Keratinocyte (primary cell): ENCODE results near the gene RNF141. TPM values are rescaled to one million over a fixed set of nuclear protein-coding genes. Genes with fewer than 3 reads are reported as not detected.

ENCODE experiments used
- DNase-seq: peaks from one replicate; pipeline ENCODE4 v3.0.0-alpha.2; 2011; ENCODE audit warnings: low read depth, missing footprints, low spot score
- FAIRE-seq: peaks from 2 replicates; lab custom pipeline; 2011; peaks lifted over from hg19 to GRCh38; lab: Jason Lieb, UNC
- H2AFZ ChIP-seq: 2 replicates; pipeline ENCODE4 v1.6.0; 2012; ENCODE audit warnings: low read length, control low read depth, inconsistent platforms; ENCODE audit not compliant: control insufficient read depth
- H3K27ac ChIP-seq: 2 replicates; pipeline ENCODE4 v1.5.1; 2011; ENCODE audit warnings: low read length; ENCODE audit not compliant: control insufficient read depth, insufficient read depth
- H3K27me3 ChIP-seq: 3 replicates; pipeline ENCODE4 v1.6.0; 2011; ENCODE audit warnings: low read length; ENCODE audit not compliant: control insufficient read depth, insufficient read depth; ENCODE audit errors: extremely low read depth
- H3K36me3 ChIP-seq, 2 experiments: 2 replicates in 1 of 2; 3 replicates in 1 of 2; pipeline ENCODE4 v1.5.1; 2011; ENCODE audit warnings: low read length in 2 of 2, mild to moderate bottlenecking in 1 of 2; ENCODE audit not compliant: control insufficient read depth in 2 of 2, insufficient read depth in 2 of 2; ENCODE audit errors: extremely low read depth in 1 of 2
- H3K4me1 ChIP-seq: 3 replicates; pipeline ENCODE4 v1.5.1; 2011; ENCODE audit warnings: low read length; ENCODE audit not compliant: control insufficient read depth, insufficient read depth; ENCODE audit errors: extremely low read depth
- H3K4me2 ChIP-seq: 3 replicates; pipeline ENCODE4 v1.6.0; 2011; ENCODE audit warnings: low read depth, low read length; ENCODE audit not compliant: control insufficient read depth, insufficient read depth; ENCODE audit errors: extremely low read depth
- H3K4me3 ChIP-seq, 3 experiments: fragments of 200-600 bp in 1 of 3; sonication (generic) in 1 of 3; 2 replicates in 2 of 3; 3 replicates in 1 of 3; pipeline ENCODE4 v1.5.1; 2011 to 2016; ENCODE audit warnings: low read length in 3 of 3, mild to moderate bottlenecking in 3 of 3, control low read depth in 2 of 3, inconsistent platforms in 1 of 3, low read depth in 1 of 3, mixed read lengths in 1 of 3, mixed run types in 1 of 3, moderate library complexity in 1 of 3; ENCODE audit not compliant: control insufficient read depth in 2 of 3, insufficient read depth in 2 of 3; ENCODE audit errors: extremely low read depth in 1 of 3
- H3K79me2 ChIP-seq: 2 replicates; pipeline ENCODE4 v1.6.0; 2012; ENCODE audit warnings: low read length; ENCODE audit not compliant: control insufficient read depth, insufficient read depth
- H3K9ac ChIP-seq: 3 replicates; pipeline ENCODE4 v1.6.0; 2011; ENCODE audit warnings: low read length; ENCODE audit not compliant: control insufficient read depth, insufficient read depth; ENCODE audit errors: extremely low read depth
- H3K9me1 ChIP-seq: 3 replicates; pipeline ENCODE4 v1.6.0; 2011; ENCODE audit warnings: low read length; ENCODE audit not compliant: control insufficient read depth, insufficient read depth; ENCODE audit errors: extremely low read depth
- H3K9me3 ChIP-seq: 2 replicates; pipeline ENCODE4 v1.5.1; 2012; ENCODE audit warnings: low read depth, low read length; ENCODE audit not compliant: control insufficient read depth
- H4K20me1 ChIP-seq: 3 replicates; pipeline ENCODE4 v1.6.0; 2011; ENCODE audit warnings: low read length; ENCODE audit not compliant: control insufficient read depth, insufficient read depth; ENCODE audit errors: extremely low read depth
- EZH2 ChIP-seq: IDR thresholded peaks from one replicate; pipeline ENCODE4 v1.6.1; 2012; ENCODE audit warnings: inconsistent platforms, mild to moderate bottlenecking, low read length, moderate library complexity
- dilution Hi-C: fragments of 300-500 bp; cut with MboI; formaldehyde crosslinking; loops from one replicate; pipeline ENCODE4 v1.7.0; 2020; ENCODE audit warnings: low sequenced_read_pairs; ENCODE audit not compliant: extremely low pct_ligation_motif_present
- polyA plus RNA-seq, 5 experiments: library from polyadenylated mRNA; depleted of rRNA in 3 of 5; stranded (reverse) in 3 of 5; stranded (forward) in 1 of 5; unstranded in 1 of 5; fragments of >200 nt; gene quantifications; 1 replicate in 1 of 5; 2 replicates in 3 of 5; 3 replicates in 1 of 5; pipeline versions ENCODE4 v1.2.1 to v1.2.3, GENCODE V29; 2011 to 2012; ENCODE audit warnings: missing spikeins in 2 of 5, low read depth in 1 of 5, low replicate concordance in 1 of 5
- TF ChIP-seq, protein P1 (sequence below), 3 experiments: IDR thresholded peaks in 1 of 3; conservative IDR thresholded peaks in 1 of 3; optimal IDR thresholded peaks in 1 of 3; 2 replicates in 2 of 3; 3 replicates in 1 of 3; pipeline versions ENCODE3 to v1.5.1; 2011; ENCODE audit warnings: low read length in 3 of 3, mild to moderate bottlenecking in 3 of 3, moderate library complexity in 2 of 3, control low read depth in 1 of 3, inconsistent platforms in 1 of 3; ENCODE audit not compliant: insufficient read depth in 2 of 3; ENCODE audit errors: extremely low read depth in 1 of 3

The RNF141 gene
- polyA plus RNA-seq, 1 donor (not counting 4 experiments of a cell fraction or from before 2014, with no cell fraction given), result 59.1 TPM

DNA sequence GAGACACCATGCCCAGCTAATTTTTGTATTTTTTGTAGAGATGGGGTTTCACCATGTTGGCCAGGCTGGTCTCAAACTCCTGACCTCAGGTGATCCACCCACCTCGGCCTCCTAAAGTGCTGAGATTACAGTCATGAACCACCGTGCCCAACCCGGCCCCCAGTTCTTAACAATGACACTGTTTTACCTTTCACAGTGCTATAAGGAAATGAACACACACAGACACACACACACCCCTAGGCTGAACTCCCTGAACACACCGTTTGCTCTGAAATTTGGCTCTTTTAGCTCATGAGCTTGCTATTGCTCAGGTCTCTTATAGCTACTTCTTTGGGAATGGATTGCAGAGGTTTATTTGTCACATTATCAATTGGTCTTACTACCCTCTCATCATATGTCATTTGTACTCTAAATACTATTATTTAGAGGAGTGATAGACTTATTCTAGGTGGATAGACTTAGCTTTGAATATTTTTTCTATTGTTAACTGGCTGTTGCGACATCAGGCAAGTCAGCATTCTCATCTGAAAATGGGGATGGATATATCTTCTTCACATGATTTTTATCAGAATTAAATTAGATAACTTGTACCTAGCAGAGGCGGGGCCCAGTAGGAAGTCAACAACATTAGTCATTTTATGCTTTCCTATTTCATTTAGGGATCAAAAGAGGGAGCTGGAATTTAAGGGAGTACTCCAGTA is 25.4 kb upstream of the RNF141 start:
- H3K36me3 ChIP-seq, result no peaks in the 10 kb centered on the region
- no peak for TF ChIP-seq EZH2
- TF ChIP-seq, protein P1, sequence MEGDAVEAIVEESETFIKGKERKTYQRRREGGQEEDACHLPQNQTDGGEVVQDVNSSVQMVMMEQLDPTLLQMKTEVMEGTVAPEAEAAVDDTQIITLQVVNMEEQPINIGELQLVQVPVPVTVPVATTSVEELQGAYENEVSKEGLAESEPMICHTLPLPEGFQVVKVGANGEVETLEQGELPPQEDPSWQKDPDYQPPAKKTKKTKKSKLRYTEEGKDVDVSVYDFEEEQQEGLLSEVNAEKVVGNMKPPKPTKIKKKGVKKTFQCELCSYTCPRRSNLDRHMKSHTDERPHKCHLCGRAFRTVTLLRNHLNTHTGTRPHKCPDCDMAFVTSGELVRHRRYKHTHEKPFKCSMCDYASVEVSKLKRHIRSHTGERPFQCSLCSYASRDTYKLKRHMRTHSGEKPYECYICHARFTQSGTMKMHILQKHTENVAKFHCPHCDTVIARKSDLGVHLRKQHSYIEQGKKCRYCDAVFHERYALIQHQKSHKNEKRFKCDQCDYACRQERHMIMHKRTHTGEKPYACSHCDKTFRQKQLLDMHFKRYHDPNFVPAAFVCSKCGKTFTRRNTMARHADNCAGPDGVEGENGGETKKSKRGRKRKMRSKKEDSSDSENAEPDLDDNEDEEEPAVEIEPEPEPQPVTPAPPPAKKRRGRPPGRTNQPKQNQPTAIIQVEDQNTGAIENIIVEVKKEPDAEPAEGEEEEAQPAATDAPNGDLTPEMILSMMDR (optimal IDR thresholded peaks at IDR 0.05 in 1 of 3, IDR thresholded peaks at IDR 0.05 in 1 of 3, conservative IDR thresholded peaks at IDR 0.05 in 1 of 3; ENCODE audit: extremely low read depth in 1 of 3, insufficient read depth in 2 of 3, low read length in 3 of 3), result no peak
- no peaks in the 10 kb centered on the region for H3K4me1 ChIP-seq
- dilution Hi-C loops, result no loop called here
- no peaks in the 10 kb centered on the region for H3K9me3 ChIP-seq
- H3K79me2 ChIP-seq, result no peaks in the 10 kb centered on the region
- H2AFZ ChIP-seq, result no peak overlapping the region
- no peak overlapping the region for H3K4me3 ChIP-seq
- H3K27me3 ChIP-seq, result no peaks in the 10 kb centered on the region
- no peak overlapping the region for H3K27ac ChIP-seq
- no peak overlapping the region for H3K9ac ChIP-seq
- H3K4me2 ChIP-seq, result no peak overlapping the region
- H3K9me1 ChIP-seq, result no peaks in the 10 kb centered on the region
- H4K20me1 ChIP-seq, result no peaks in the 10 kb centered on the region
- FAIRE-seq (no peak), DNase-seq (no peak)

DNA sequence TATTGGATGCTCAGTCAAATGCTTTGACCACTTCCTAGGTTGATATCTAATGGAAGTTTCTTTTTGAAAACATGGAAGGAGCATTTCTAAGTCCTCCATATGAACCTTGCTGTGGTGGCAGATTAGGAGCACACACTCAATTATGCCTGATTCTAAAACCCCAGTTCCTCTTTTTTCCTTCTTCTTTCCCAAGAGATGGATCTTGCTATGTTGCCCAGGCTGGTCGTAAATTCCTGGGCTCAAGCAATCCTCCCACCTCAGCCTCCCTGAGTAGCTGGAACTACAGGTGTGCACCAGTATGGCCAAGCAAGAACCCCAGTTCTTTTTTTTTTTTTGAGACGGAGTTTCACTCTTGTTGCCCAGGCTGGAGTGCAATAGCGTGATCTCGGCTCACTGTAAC is 24.5 kb upstream of the RNF141 start:
- no peak overlapping the region for H3K4me2 ChIP-seq
- H3K9me3 ChIP-seq, result no peaks in the 10 kb centered on the region
- no peak overlapping the region for H3K9ac ChIP-seq
- TF ChIP-seq EZH2, result no peak
- TF ChIP-seq, protein P1 (optimal IDR thresholded peaks at IDR 0.05 in 1 of 3, IDR thresholded peaks at IDR 0.05 in 1 of 3, conservative IDR thresholded peaks at IDR 0.05 in 1 of 3; ENCODE audit: extremely low read depth in 1 of 3, insufficient read depth in 2 of 3, low read length in 3 of 3), result no peak
- no peak for FAIRE-seq
- H3K27ac ChIP-seq, result no peak overlapping the region
- DNase-seq, result no peak
- no peak overlapping the region for H3K4me3 ChIP-seq
- no peaks in the 10 kb centered on the region for H3K79me2 ChIP-seq
- peaks cover 2% of the 10 kb centered on the region for H3K4me1 ChIP-seq
- H4K20me1 ChIP-seq, result no peaks in the 10 kb centered on the region
- no peaks in the 10 kb centered on the region for H3K36me3 ChIP-seq
- H3K9me1 ChIP-seq, result no peaks in the 10 kb centered on the region
- no peak overlapping the region for H2AFZ ChIP-seq
- dilution Hi-C loops, result no loop called here
- H3K27me3 ChIP-seq, result no peaks in the 10 kb centered on the region
